GM12873 (cell line): ENCODE data around the gene REV1.

Experiments
- CTCF ChIP-seq: IDR thresholded peaks from 2 replicates; pipeline ENCODE4 v1.5.1; 2012; ENCODE audit warnings: low read depth, mild to moderate bottlenecking, moderate library complexity, low read length, control low read depth; ENCODE audit not compliant: insufficient read depth; ENCODE audit errors: missing control alignments

Gene REV1

GRCh38 chr2:99442837-99443236 is 47.0 kb downstream of the REV1 start:
- TF ChIP-seq CTCF: no peak

GRCh38 chr2:99439971-99440505 is 49.8 kb downstream of the REV1 start:
- TF ChIP-seq CTCF: no peak

- no peak for TF ChIP-seq CTCF
Measured at GRCh38 chr2:99436874-99437273, 52.9 kb downstream of the REV1 start.

- TF ChIP-seq CTCF: no peak
Measured at GRCh38 chr2:99433340-99433739, 56.5 kb downstream of the REV1 start.

GRCh38 chr2:99431587-99432275 is 58.1 kb downstream of the REV1 start:
- no peak for TF ChIP-seq CTCF

GRCh38 chr2:99430614-99431291 is 59.1 kb downstream of the REV1 start:
- no peak for TF ChIP-seq CTCF

- no peak for TF ChIP-seq CTCF
Measured at GRCh38 chr2:99425022-99425421, 64.8 kb downstream of the REV1 start.
